Effector CD8-positive, alpha-beta T cell (primary cell): ENCODE results near the gene AXIN1.
A peak's percentile ranks its signal among the peaks of the same experiment; 100 is the strongest.
"Not testable (repeated sequence)": the region's sequence is repeated elsewhere in the genome, so short reads cannot be mapped to it uniquely, and the experiment has no call there.

Experiments used
- DNase-seq: peaks from one replicate; lab custom pipeline; 2025; lab: John Stamatoyannopoulos, UW

Gene AXIN1

DNA sequence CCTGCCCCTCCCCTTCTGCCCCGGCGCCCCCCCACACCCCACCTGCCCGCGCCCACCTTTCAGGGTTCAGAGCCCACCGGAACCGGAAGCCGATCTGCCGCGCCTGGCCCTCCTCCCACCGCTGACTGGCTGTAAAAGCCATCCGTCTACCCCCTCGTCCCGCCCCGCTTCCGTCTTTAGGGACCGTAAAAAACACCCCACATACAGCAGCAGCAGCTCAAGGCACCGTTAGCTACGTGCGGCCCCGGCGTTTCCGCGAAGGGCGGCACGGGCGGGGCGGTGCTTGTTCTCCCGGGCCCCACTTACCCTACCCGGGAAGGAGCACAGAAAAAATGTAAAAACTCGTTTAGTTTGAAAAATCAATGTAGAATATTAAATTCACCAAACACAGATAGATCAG, 17.9 kb upstream of the AXIN1 start, which contains the start of gene MRPL28:
MRPL28 (minus strand) TSS at position 96 of the 400 bp plus-strand sequence. CDS start 320 bp downstream, outside the sequence.
- DNase-seq = peak; percentile 85

DNA sequence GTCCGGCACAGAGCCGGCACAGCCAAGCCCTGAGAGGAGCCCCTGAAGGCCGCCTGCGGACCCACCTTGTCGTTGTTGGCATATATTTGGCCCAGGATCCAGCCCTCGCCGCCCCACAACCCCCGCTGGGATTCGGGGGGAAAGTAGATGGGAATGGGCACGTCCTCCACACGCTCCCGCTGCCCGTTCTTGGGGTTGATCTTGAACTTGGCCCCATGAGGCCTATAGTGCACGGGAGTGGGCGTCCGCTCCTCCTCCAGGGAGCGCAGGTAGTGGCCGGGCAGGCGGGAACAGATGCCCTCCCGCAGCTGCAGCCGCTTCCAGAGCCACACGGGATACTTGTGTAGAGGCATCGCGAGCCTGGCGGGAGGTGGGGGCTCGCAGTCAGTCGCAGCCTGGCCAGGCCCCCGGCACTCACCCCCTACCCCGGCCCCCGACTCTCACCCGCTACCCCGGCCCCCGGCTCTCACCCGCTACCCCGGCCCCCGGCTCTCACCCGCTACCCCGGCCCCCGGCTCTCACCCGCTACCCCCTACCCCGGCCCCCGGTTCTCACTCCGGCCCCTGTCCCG, 17.4 kb upstream of the AXIN1 start:
- no peak for DNase-seq

DNA sequence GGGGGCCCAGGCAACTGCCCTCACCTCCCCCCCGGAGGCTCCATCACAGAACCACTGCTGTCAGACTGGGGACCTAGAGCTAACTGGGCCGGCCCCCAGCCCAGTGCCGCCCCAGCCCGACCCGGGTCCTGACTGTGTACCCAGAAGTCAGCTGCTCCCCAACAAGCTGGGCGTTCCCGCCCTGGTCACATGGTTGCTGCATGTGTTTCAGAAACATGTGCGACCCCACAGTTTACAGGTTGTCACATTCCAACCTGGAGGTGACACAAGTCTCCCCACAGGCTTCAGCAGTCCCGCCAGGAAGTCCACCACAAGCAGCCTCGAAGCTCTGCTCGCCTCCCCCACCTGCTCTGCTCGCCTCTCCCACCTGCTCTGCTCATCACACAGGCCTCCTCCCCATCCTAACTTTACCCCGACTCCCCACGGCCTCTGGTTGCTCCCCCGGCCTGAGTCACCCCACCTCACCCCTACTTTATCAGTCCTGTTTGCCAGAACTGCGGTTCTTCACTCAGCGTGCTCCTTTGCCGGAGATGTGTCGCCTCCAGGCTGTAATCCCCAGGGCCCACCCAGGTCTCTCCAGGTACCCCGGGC, 16.8 kb upstream of the AXIN1 start:
- DNase-seq = no peak

DNA sequence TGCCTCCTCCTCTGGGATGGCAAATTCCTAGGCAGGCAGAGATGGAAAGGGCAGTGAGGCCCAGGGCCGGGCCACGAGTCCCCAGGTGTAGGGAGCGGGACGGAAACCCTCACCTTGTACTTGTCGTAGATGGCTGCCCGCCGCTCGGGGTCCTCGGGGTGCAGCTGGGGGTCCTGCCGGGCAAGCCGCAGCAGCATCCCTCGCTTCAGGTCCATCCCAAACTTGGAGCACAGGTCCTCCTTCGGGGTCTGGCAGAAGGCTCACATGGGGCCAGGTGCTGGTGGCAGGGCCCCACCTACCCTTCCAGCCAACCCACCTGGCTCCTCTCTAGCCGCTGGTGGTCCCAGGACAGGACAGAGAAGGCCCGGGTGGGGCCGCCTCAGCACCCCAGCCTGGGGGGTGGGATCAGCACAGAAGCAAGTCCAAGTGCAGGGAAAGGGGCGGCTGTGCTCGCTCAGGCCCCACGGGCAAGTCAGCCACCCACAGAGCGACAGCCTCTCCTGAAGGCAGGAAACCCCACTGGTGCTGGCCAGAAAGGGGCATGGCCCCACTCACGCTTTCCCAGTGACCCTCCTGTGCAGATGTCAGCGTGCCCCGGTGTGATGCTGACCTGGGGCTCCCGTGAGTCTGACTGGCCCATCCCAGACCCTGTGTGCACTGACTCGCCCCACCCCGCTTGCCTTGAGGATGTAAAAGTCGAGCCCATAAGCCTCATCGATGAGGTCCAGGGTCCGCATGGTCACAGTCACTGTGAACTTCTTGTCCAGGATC, 16.1 kb upstream of the AXIN1 start:
- DNase-seq = no peak

DNA sequence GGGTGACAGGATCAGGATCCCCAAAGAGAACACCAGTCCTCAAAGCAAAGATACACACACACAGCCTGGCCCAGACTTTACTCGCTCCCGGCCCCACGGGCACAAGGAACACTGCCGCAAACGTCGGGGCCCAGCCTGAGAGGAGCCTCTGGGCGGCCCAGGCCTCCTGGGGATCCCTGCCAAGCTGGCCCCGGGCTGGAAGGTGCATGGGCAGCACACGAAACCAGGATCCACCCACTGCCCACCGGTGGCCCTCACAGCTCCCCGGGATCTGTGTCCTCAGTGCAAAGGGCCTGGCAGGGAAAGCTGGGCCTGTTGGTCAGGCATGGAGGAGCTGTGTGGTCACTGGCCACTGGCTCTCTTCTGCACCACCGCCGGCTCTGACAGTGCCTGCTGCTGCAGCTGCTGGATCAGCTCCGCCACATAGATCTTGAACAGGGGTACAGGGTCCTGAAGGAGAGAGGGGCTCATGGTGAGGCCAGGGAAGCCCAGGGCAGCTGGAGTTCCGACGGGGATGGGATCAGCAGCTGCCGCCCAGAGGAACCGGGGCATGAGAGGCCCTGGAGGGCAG, 14.9 kb upstream of the AXIN1 start:
- no peak for DNase-seq

DNA sequence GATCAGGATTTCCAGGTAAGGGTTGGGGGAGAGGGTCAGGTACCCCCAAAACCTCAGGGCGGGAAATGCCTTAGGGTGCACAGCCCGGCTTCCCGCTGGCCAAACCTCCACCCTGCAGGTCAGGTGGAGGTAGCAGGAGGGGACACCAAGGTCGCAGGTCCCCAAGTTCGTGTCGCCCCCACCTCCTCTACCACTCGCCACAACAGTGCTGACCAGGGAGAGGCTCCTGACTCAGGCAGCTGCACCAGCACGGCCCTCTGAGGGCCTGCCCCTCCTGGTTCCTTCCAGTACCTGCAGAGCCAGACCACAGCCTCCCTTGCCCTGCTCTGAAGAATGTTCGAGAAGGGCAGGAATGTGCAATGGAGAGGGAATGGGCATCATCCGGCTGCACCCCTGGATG, 14.0 kb upstream of the AXIN1 start:
- no peak for DNase-seq

DNA sequence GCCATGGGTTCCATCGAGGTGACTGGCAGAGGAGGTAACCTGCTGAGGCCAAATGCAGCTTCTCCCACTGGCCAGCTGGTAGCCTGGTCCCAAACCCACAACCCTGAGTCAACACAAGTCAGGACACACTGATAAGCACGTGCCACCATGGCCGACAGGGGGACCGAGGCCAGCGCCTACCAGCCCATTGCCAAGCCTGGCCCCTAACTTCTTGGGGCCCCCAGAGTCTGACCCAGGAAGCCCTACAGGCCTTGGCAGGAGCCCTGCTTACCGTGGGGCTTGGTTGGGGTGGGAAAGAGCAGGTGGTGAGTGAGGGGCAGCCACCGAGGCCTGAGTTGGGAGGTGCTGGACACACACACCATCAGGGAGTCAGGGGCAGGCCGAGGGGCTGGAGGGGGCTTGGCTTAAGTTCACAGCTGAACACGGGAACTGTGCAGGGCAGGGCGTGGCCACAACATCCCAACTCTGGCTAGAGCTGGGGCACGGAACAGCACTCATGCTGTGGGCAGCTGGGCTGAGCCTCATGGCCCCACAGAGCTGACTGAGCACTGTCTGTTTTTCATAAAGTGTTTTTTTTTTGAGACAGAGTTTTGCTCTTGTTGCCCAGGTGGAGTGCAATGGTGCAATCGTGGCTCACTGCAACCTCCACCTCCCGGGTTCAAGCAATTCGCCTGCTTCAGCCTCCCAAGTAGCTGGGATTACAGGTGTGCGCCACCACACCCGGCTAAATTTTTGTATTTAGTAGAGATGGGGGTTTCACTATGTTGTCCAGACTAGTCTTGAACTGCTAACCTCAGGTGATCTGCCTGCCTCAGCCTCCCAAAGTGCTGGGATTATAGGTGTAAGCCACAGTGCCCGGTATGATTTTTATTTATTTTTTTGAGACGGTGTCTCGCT, 12.3 kb upstream of the AXIN1 start:
- DNase-seq = no peak

DNA sequence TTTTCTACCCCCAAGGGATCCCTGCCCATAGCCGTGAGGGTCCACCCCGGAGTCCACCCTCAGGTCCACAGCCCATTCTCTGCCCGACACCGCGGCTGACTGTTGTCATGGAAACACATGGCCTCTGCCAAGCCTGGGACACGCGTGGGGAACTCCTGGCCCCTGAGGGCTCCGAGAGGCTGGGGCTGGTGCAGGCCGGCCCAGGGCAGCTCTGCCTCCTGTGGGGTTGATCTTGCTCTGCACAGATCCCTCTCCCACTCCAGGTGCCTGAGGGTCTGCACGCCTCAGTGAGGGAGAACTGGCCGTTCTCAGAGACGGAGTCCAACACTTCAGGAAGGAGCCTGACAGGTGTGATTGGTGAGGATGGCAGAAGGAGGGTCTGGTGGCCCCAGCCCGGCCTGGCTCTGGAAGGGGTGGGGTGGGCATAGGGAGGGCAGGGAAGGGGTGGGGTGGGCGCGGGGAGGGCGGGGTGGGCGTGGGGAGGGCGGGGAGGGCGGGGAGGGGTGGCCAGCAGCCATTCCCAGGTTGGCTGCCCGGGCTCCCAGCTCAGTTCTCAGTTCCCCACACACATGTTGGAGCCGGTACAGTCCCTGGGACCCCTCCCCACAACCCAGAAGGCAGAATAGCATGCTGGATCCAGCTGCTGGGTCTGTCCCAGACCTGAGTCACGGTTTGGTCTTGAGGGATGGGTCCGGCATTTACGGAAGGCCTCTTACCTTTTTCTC, 11.4 kb upstream of the AXIN1 start:
- DNase-seq = no peak

DNA sequence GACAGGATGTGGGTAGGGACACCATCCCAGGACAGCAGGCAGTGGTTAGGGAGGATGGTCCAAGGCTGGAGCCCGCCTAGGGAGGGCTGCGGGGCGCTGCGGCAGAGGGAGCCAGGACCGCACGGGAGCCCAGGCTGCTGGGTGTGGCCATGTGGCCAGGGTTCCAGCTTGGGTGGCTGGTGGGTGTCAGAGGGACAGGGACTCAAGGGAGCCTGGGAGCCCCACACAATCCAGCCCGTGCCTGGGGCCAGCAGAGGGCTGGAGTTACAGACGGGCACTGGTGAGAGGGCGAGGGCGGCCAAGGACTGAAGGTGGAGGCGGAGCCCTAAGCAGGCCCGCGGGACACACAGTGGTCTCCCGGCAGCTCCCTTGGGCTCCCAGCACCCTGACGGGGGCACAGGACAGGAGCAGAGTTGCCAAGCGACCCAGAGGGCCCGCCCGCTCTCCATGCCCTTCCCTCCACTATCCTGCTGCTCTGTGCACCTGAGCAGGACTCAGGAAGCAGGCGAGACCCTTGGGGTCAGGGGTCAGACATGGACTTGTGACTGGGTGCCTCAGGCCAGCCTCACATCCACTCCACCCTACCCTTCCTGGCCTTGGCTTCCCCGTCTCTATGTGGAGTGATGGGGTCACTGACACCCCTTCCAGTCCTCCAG, 10.7 kb upstream of the AXIN1 start:
- DNase-seq = no peak

DNA sequence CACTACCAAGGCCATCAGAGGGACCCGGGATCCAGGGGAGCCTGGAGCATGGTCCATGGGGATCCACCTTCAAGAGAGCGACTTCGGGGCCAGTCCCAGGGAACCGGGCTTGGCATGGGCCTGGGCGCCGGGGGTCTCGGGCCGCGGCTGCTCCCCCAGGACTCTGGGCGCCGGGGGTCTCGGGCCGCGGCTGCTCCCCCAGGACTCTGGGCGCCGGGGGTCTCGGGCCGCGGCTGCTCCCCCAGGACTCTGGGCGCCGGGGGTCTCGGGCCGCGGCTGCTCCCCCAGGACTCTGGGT, 10.1 kb upstream of the AXIN1 start:
- DNase-seq = not testable (repeated sequence)

DNA sequence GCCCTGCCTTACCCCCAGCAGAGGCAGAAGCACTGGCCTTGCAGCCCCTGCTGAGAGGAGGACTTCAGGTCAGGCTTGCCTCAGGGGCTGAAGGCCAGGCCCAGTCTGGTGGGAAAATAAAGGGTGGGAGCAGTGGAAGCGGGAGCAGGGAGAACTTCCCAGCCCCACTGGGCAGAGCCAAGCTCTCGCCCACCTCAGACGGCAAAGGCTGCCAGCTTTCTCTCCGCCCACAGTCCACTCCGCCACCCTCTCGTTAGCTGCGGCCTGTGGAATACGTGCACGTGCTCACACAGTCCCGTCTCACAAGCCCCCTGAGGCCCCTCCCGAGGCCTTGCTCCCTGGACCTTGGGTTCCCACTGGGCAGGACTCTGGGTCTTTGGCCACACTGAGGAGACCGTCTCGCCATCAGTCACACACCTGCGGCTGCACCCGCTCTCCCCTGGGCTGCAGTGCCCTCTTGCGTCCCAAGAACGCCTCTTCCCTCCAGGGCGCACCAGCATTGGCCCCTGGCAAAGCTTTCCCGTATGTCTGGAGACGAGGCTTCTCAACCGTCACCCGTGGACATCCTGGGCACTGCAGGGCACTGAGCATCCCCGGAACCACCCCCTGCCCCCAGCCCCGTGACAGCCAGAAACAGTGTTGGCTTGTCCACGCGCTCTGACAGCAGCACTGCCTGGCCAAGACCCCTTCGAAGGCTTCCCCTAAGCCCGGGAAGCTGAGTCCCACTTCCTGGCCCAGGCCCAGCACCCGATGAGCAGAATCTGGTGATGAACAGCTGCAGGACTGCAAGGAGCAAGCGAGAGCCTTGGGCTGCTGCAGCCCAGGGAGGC, 9.6 kb upstream of the AXIN1 start:
- peak; percentile 27 for DNase-seq

DNA sequence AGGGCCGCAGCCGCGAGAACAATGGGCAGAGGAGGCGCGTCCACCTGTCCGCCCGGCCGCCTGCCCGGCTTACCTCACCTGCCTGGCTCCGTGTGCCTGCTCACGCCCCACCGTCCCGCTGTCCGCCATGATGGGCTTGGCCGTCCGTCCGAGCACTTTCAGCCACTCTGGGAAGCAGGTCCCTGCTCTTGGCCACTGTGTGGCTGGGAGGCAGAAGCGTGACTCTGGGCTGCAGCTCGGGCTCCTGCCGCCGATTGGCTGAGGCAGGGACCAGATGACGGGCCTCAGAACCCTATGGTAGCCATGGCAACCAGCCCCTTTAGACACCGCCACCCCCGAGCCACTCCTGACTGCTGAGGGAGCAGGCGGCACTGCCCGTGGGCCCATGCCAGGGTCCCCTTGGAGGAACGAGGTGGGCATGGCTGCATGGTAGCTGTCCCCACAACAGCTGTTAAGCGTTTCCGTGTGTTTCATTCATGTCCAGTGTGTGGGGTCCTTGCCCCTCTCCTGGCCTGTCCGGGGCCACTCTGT, 8.9 kb upstream of the AXIN1 start:
- no peak for DNase-seq

DNA sequence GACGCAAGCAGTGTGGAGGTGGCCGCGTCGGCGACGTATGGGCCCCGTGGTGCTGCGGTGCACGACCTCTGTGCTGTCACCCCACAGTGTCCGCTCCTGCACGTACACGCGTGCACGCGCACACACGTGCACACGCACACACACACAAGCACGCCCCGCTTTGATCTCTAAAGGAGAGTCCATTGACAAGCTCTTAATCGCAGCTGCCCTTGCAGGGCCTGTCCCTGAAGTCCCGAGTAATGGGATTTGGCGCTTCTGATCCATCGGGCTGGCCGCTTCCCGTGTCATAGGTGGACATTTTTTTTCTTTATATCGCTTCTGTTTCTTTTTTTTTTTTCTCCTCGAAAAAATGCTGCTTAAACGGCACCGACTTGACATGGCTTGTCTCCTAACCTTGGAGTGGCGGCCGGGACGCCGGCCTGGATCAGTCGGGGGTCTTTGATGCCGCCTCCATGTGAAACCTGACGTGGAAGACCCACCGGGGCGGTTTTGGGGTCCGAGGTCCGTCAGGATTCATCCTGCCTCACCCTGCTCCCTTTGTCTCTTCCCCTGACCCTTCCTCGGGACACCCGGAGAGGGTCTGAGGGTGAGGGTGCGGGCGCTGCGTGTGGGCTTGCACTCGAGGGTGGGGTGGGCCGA, 8.3 kb upstream of the AXIN1 start:
- DNase-seq = no peak

DNA sequence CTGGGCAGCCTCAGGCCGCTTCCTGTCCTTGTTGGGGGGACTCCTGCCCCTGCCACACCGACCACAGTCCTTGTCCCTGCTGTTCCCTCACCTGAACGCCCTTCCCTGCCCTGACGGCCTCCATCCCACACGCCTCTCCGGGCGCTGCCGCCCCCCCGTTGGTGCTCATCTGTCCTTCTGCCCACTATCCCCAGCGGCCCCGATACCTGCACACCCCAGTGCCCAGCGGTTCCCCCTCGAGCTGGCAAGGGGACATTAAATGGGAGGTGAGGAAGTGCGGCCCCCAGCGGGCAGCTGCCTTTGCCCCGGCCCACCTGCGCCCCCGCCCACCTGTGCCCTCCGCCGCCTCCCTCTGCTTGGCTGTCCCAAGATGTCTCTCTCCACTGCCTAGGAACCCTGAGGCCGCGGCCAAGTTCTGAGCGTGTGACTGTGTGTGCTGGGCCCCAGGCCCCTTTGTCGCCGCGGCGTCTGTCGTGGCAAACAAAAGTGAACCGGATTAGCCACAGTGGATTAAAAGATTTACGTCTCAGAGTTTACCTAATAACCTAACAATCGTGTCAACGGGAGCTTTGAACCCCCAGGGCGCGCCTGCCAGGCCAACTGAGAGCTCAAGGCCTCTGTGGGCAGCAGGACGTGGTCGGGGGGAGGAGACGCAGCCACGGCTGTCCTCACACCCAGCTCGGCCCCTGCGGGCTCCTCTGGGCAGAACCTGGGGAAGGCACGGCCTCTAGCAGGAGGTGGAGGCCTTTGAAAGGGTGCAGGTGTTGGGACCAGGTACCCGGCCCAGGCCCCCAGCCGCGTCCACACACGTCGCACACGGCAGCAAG, 7.6 kb upstream of the AXIN1 start:
- DNase-seq = no peak

DNA sequence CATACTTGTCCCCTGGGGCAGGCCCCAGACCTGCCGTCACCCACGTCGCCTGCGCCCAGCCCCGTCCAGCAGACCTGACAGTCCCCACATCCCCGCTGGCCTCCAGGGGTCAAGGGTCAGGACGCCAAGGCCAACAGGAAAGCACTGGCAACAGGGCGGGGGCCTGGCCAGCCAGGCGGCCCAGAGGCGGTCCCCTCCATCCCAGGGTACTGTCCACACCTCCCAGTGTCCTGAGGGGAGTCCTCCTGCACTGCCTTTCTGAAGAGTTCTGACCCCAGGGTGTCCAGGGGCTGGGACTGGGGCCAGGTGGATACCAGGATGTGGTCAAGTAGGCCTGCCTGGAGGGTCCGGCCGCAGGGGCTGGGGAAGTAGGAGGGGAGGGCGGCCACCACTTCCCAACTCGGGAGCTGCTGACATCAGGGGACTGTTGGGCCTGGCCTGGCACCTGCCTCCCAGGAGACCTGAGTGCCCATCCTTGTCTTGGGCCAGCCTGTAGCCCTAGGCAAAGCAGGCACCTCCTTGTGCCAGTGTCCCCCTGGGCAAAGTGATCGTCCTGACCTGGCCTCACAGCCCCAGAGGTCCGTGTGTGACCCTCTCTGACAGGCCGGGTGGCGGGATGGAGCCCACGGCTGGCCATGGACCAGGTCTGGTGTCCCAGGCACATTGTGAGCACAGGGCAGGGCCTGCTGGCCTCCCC, 6.7 kb upstream of the AXIN1 start:
- DNase-seq = no peak

DNA sequence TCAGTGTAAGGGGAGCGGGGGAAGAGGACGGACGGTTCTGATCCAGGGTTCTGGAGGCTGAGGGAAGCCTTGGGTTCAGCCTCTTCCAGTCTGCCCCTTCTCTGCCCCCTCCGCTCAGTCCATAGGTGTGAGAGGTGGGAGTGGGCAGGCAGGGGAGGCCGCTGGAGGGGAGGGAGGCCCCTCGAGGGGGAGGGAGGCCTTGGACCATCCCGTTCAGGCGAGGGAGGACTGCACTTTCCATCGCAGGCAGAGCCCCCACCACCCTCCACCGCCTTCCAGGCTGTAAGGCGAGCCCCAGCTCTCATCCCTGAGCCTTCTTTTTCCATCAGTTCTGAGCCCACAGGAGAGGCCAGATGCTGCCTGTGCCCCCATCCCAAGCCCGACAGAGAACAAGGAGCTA, 4.2 kb upstream of the AXIN1 start:
- no peak for DNase-seq

DNA sequence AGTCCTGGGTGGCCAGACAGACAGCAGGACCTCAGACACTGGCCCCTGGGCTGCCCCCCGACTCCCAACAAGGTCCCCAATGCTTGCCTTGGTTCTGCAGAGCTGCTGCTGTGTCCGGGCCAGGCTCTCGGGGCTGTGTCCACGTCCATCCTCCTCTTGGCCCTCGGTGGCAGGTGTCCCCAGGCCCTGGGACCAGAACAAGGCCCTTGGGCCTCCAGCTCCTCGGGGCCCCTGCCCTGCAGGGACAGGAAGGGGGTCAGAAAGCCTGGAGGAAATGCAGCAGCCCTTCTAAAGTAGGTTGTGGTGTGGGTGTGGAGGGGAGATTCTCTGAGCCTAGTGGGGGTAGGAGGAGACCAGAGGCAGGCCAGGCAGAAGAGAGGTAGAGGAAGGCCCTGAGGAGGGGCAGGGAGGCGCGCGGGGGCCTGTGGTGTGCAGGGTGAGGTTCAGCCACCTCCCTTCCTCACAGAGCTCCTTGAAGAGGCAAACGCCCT, 2.5 kb upstream of the AXIN1 start:
- peak; percentile 24 for DNase-seq
